T-cell (primary cell): Measurements from ENCODE around the gene FOXD3. TPM values are rescaled to one million over a fixed set of nuclear protein-coding genes. Genes with fewer than 3 reads are reported as not detected.
"Not testable (repeated sequence)": the region's sequence is repeated elsewhere in the genome, so short reads cannot be mapped to it uniquely, and the experiment has no call there.

ENCODE experiments used
- ATAC-seq, 4 experiments: fragments of 200-7000 bp in 3 of 4; fragments of 150-1000 bp in 1 of 4; cut with Tn5 transposase; replicated peaks in 1 of 4; 1 replicate in 3 of 4; 2 replicates in 1 of 4; pipeline ENCODE4 v1.10.0; 2021; ENCODE audit warnings: moderate library complexity in 3 of 4, mild to moderate bottlenecking in 2 of 4, moderate number of reproducible peaks in 1 of 4
- CTCF ChIA-PET, 2 donors: fragments of 300-600 bp; sonication (Branson Sonifier 250); formaldehyde crosslinking; loops; one replicate each; lab custom pipeline; 2022; ENCODE audit warnings: antibody characterized with exemption in 2 of 2; lab: Charles Lee
- POLR2A ChIA-PET, 2 donors: fragments of 300-600 bp; sonication (Branson Sonifier 250); formaldehyde crosslinking; loops; one replicate each; lab custom pipeline; 2022; ENCODE audit warnings: antibody characterized with exemption in 2 of 2; lab: Charles Lee
- DNase-seq, 35 experiments: peaks; one replicate each; pipeline versions ENCODE4 v3.0.0 to v3.0.0-alpha.2; 2013 to 2023
- H3K27ac ChIP-seq: one replicate; pipeline ENCODE4 v1.5.1; 2013; ENCODE audit warnings: low read length
- H3K27me3 ChIP-seq, 2 experiments: replicated peaks in 1 of 2; 1 replicate in 1 of 2; 2 replicates in 1 of 2; pipeline versions ENCODE4 v1.6.1 to v1.7.0; 2013; ENCODE audit warnings: low read length in 1 of 2, mixed read lengths in 1 of 2; ENCODE audit not compliant: control insufficient read depth in 2 of 2, insufficient read depth in 2 of 2; ENCODE audit errors: extremely low read depth in 1 of 2
- H3K36me3 ChIP-seq, 2 donors: 1 replicate in 1 of 2; 2 replicates in 1 of 2; pipeline versions ENCODE4 v1.6.1 to v1.7.0; 2013; ENCODE audit warnings: low read length in 1 of 2; ENCODE audit not compliant: control insufficient read depth in 2 of 2, insufficient read depth in 1 of 2; ENCODE audit errors: extremely low read depth in 1 of 2
- H3K4me1 ChIP-seq, 2 experiments: 1 replicate in 1 of 2; 2 replicates in 1 of 2; pipeline versions ENCODE4 v1.6.1 to v1.7.0; 2013; ENCODE audit warnings: low read length in 2 of 2, mixed read lengths in 1 of 2; ENCODE audit not compliant: insufficient read depth in 2 of 2, control insufficient read depth in 1 of 2; ENCODE audit errors: extremely low read depth in 1 of 2
- H3K4me3 ChIP-seq, 2 donors: 1 replicate in 1 of 2; 2 replicates in 1 of 2; pipeline versions ENCODE4 v1.5.1 to v1.7.0; 2013; ENCODE audit warnings: mild to moderate bottlenecking in 2 of 2, low read length in 1 of 2, moderate library complexity in 1 of 2; ENCODE audit not compliant: control insufficient read depth in 1 of 2; ENCODE audit errors: extremely low read depth in 1 of 2
- H3K9me3 ChIP-seq: 2 replicates; pipeline ENCODE4 v1.7.0; 2013
- H3K27ac Mint-ChIP-seq, 2 donors: one replicate each; pipeline ENCODE4 v1.8.0; 2020 to 2021; ENCODE audit warnings: mild to moderate bottlenecking in 2 of 2, mixed read lengths in 2 of 2
- H3K27me3 Mint-ChIP-seq, 2 donors: one replicate each; pipeline ENCODE4 v1.8.0; 2021 to 2022; ENCODE audit warnings: mixed read lengths in 2 of 2
- H3K36me3 Mint-ChIP-seq: one replicate; pipeline ENCODE4 v1.8.0; 2021; ENCODE audit warnings: mixed read lengths
- H3K4me1 Mint-ChIP-seq, 3 donors: one replicate each; pipeline ENCODE4 v1.8.0; 2020 to 2022; ENCODE audit warnings: mixed read lengths in 3 of 3, mild to moderate bottlenecking in 1 of 3
- H3K4me3 Mint-ChIP-seq, 3 donors: one replicate each; pipeline ENCODE4 v1.8.0; 2020 to 2022; ENCODE audit warnings: mild to moderate bottlenecking in 3 of 3, mixed read lengths in 3 of 3, moderate library complexity in 3 of 3
- H3K9me3 Mint-ChIP-seq, 3 donors: one replicate each; pipeline ENCODE4 v1.8.0; 2020 to 2022; ENCODE audit warnings: mixed read lengths in 3 of 3
- WGBS: methylation state at CpG from one replicate; pipeline ENCODE4 v1.1.5; 2013; ENCODE audit warnings: missing lambda C conversion rate; ENCODE audit not compliant: insufficient coverage; 5-methylcytosine and 5-hydroxymethylcytosine counted together
- total RNA-seq, 35 experiments: library from RNA in 6 of 35; stranded (reverse) in 6 of 35; fragments of 120-200 nt in 1 of 35; gene quantifications; one replicate each; pipeline versions ENCODE4 v1.2.1 to v1.2.4 and lab custom pipeline; 2013 to 2026

FOXD3 gene
- total RNA-seq, 5 donors from 2014 or later (not counting 1 experiment from before 2014, with no cell fraction given) = not detected

GRCh38 chr1:63350320-63350719 is 28.0 kb downstream of the FOXD3 start:
- CTCF ChIA-PET = interaction anchor here in 1 of 2 donors (0.7 kb wide), 1 partner anchor 15 kb away, joined by 3 read pairs; no protein-coding TSS in a partner anchor
- H3K27me3 ChIP-seq = peaks cover 2 to 16% of the 10 kb centered on the region in 2 experiments
- Mint-ChIP-seq H3K4me3 (no peak overlapping the region), H3K36me3 (no peaks in the 10 kb centered on the region), H3K4me1 (no peaks in the 10 kb centered on the region), H3K27ac (no peak overlapping the region), H3K9me3 (no peaks in the 10 kb centered on the region), H3K27me3 (peaks cover 29 to 50% of the 10 kb centered on the region in 2 donors)
- no peak overlapping the region for H3K27ac ChIP-seq
- WGBS = 90% methylated on average over 4 of the region's 5 CpGs
- no peaks in the 10 kb centered on the region for H3K36me3 ChIP-seq
- POLR2A ChIA-PET = interaction anchor here in 1 of 2 donors (0.7 kb wide), 1 partner anchor 122 kb away, joined by 3 read pairs; no protein-coding TSS in a partner anchor
- H3K4me3 ChIP-seq = no peak overlapping the region
- no peaks in the 10 kb centered on the region for H3K9me3 ChIP-seq
- H3K4me1 ChIP-seq = no peaks in the 10 kb centered on the region
- ATAC-seq (no peak), DNase-seq (no peak)

- H3K27ac ChIP-seq = no peak overlapping the region
- Mint-ChIP-seq H3K9me3 (no peaks in the 10 kb centered on the region), H3K36me3 (no peaks in the 10 kb centered on the region), H3K27ac (no peak overlapping the region), H3K4me1 (no peaks in the 10 kb centered on the region), H3K4me3 (no peak overlapping the region), H3K27me3 (peaks cover 22 to 36% of the 10 kb centered on the region in 2 donors)
- H3K9me3 ChIP-seq = no peaks in the 10 kb centered on the region
- H3K36me3 ChIP-seq = no peaks in the 10 kb centered on the region
- H3K4me3 ChIP-seq = no peak overlapping the region
- CTCF ChIA-PET = no interaction called here
- no peaks in the 10 kb centered on the region for H3K4me1 ChIP-seq
- ATAC-seq (no peak), DNase-seq (no peak)
- WGBS = no CpG with 5 or more reads among the region's 2 CpGs
- peaks cover 2 to 17% of the 10 kb centered on the region in 2 experiments for H3K27me3 ChIP-seq
- POLR2A ChIA-PET = no interaction called here
Observed at GRCh38 chr1:63352736-63353135, 30.4 kb downstream of the FOXD3 start.

GRCh38 chr1:63356234-63356633 is 33.9 kb downstream of the FOXD3 start:
- H3K36me3 Mint-ChIP-seq, H3K36me3 ChIP-seq, H3K9me3 ChIP-seq, H3K4me3 Mint-ChIP-seq, H3K27me3 ChIP-seq, ATAC-seq, H3K4me1 Mint-ChIP-seq, H3K4me1 ChIP-seq, H3K27ac ChIP-seq, H3K4me3 ChIP-seq, DNase-seq, H3K27ac Mint-ChIP-seq, H3K9me3 Mint-ChIP-seq, POLR2A ChIA-PET: not testable (repeated sequence)
- CTCF ChIA-PET = interaction anchor here in 1 of 2 donors (0.6 kb wide), 1 partner anchor 769 kb away, joined by 4 read pairs; no protein-coding TSS in a partner anchor
- peaks cover 27 to 30% of the 10 kb centered on the region in 2 donors for H3K27me3 Mint-ChIP-seq
- no CpG with 5 or more reads among the region's 2 CpGs for WGBS

GRCh38 chr1:63359561-63359960 is 37.2 kb downstream of the FOXD3 start:
- DNase-seq = no peak
- Mint-ChIP-seq H3K4me3 (no peak overlapping the region), H3K4me1 (no peaks in the 10 kb centered on the region), H3K27ac (no peak overlapping the region), H3K27me3 (peaks cover 16 to 26% of the 10 kb centered on the region in 2 donors), H3K9me3 (no peaks in the 10 kb centered on the region), H3K36me3 (no peaks in the 10 kb centered on the region)
- CTCF ChIA-PET = interaction anchor here (0.5 to 0.6 kb wide), 2 partner anchors 14 to 54 kb away, joined by 3 to 8 read pairs; no protein-coding TSS in a partner anchor
- H3K4me3 ChIP-seq = no peak overlapping the region
- no peaks in the 10 kb centered on the region for H3K4me1 ChIP-seq
- no peak for ATAC-seq
- H3K9me3 ChIP-seq = no peaks in the 10 kb centered on the region
- H3K36me3 ChIP-seq = no peaks in the 10 kb centered on the region
- H3K27me3 ChIP-seq = peaks cover 0 to 8% of the 10 kb centered on the region in 2 experiments
- WGBS = 100% methylated on average over 1 of the region's 5 CpGs
- H3K27ac ChIP-seq = no peak overlapping the region
- POLR2A ChIA-PET = no interaction called here

- ChIA-PET CTCF (no interaction called here), POLR2A (no interaction called here)
- Mint-ChIP-seq H3K4me1 (peaks cover 6 to 12% (median 8%) of the 10 kb centered on the region in 3 donors), H3K4me3 (no peak overlapping the region), H3K27me3 (peaks cover 11 to 22% of the 10 kb centered on the region in 2 donors), H3K9me3 (no peaks in the 10 kb centered on the region), H3K36me3 (no peaks in the 10 kb centered on the region), H3K27ac (no peak overlapping the region)
- ATAC-seq = no peak
- H3K36me3 ChIP-seq = no peaks in the 10 kb centered on the region
- H3K9me3 ChIP-seq = no peaks in the 10 kb centered on the region
- no CpG with 5 or more reads among the region's 1 CpG for WGBS
- H3K27ac ChIP-seq = no peak overlapping the region
- H3K4me1 ChIP-seq = peaks cover 0 to 5% of the 10 kb centered on the region in 2 experiments
- H3K27me3 ChIP-seq = peaks cover 0 to 4% of the 10 kb centered on the region in 2 experiments
- DNase-seq = no peak
- H3K4me3 ChIP-seq = no peak overlapping the region
Observed at GRCh38 chr1:63362073-63362472, 39.7 kb downstream of the FOXD3 start.

- H3K36me3 ChIP-seq = no peaks in the 10 kb centered on the region
- no peak for ATAC-seq
- ChIA-PET CTCF (no interaction called here), POLR2A (no interaction called here)
- H3K27ac ChIP-seq = no peak overlapping the region
- Mint-ChIP-seq H3K27ac (no peak overlapping the region), H3K36me3 (no peaks in the 10 kb centered on the region), H3K27me3 (peaks cover 11 to 22% of the 10 kb centered on the region in 2 donors), H3K4me1 (peaks cover 8 to 13% (median 10%) of the 10 kb centered on the region in 3 donors), H3K4me3 (no peak overlapping the region), H3K9me3 (no peaks in the 10 kb centered on the region)
- no peak for DNase-seq
- H3K9me3 ChIP-seq = no peaks in the 10 kb centered on the region
- peaks cover 0 to 8% of the 10 kb centered on the region in 2 experiments for H3K4me1 ChIP-seq
- H3K27me3 ChIP-seq = no peaks in the 10 kb centered on the region
- no CpG with 5 or more reads among the region's 1 CpG for WGBS
- H3K4me3 ChIP-seq = no peak overlapping the region
Observed at GRCh38 chr1:63362578-63362977, 40.2 kb downstream of the FOXD3 start.
